Measurements from ENCODE around the gene COL8A2. TPM values are rescaled to one million over a fixed set of nuclear protein-coding genes. Genes with fewer than 3 reads are reported as not detected.

Gene COL8A2
- total RNA-seq, 1 donor from 2014 or later = 2.7 TPM

GRCh38 chr1:36067871-36068270 lies 57.2 kb downstream of the COL8A2 start:
- no peak for DNase-seq (ENCODE audit: low read depth)

- DNase-seq (ENCODE audit: low read depth) = no peak
Measured at GRCh38 chr1:36062315-36062714, 62.7 kb downstream of the COL8A2 start.

- no peak for DNase-seq (ENCODE audit: low read depth)
Measured at GRCh38 chr1:36055706-36056105, 69.3 kb downstream of the COL8A2 start.

GRCh38 chr1:36053978-36054377 lies 71.0 kb downstream of the COL8A2 start:
- DNase-seq (ENCODE audit: low read depth) = no peak

GRCh38 chr1:36051821-36052220 lies 73.2 kb downstream of the COL8A2 start:
- no peak for DNase-seq (ENCODE audit: low read depth)

Other genes with a start within 250 kb of the COL8A2 start
- 4.9 and 17.9 TPM in 2 replicates for gene AGO1, start 242.0 kb downstream of the COL8A2 start, total RNA-seq
- gene AGO3, start 194.1 kb downstream of the COL8A2 start, total RNA-seq = 5.0 and 26.1 TPM in 2 replicates
- 0.35 and 1.4 TPM in 2 replicates for gene TEKT2, start 41.1 kb downstream of the COL8A2 start, total RNA-seq
- 46.9 and 68.1 TPM in 2 replicates for gene ADPRS, start 36.3 kb downstream of the COL8A2 start, total RNA-seq
- gene TRAPPC3, start 24.3 kb upstream of the COL8A2 start, total RNA-seq = 89.6 and 158 TPM in 2 replicates
- gene MAP7D1, start 30.9 kb upstream of the COL8A2 start, total RNA-seq = 87.9 and 149 TPM in 2 replicates
- gene THRAP3, start 99.2 kb upstream of the COL8A2 start, total RNA-seq = 130 TPM in 2 replicates
- gene SH3D21, start 181.1 kb upstream of the COL8A2 start, total RNA-seq = 2.8 and 6.4 TPM in 2 replicates
- gene EVA1B, start 198.4 kb upstream of the COL8A2 start, total RNA-seq = 56.6 and 104 TPM in 2 replicates